GM18520 (cell line): ENCODE measurements around the gene PRXL2A.
"Not testable (repeated sequence)": the region's sequence is repeated elsewhere in the genome, so short reads cannot be mapped to it uniquely, and the experiment has no call there.

Source experiments
- ATAC-seq: cut with Tn5 transposase; IDR thresholded peaks from one replicate; pipeline ENCODE4 v1.9.1; 2021; ENCODE audit not compliant: unreplicated experiment

Gene PRXL2A

GRCh38 chr10:80473692-80474596 lies 65.6 kb downstream of the PRXL2A start:
- ATAC-seq, result no peak

- no peak for ATAC-seq
Measured at GRCh38 chr10:80474597-80474910, 66.2 kb downstream of the PRXL2A start.

GRCh38 chr10:80474941-80475340 lies 66.6 kb downstream of the PRXL2A start:
- no peak for ATAC-seq

DNA sequence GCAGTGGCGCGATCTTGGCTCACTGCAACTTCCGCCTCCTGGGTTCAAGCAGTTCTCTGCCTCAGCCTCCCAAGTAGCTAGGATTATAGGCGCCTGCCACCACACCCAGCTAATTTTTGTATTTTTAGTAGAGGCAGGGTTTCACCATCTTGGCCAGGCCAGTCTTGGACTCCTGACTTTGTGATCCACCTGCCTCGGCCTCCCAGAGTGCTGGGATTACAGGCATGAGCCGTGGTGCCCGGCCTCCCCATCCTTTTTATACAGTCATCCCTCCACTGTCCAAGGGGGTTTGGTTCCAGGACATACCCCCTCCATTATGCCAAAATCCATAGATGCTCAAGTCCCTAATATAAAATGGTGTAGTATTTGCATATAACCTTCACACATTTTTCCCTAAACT lies 67.3 kb downstream of the PRXL2A start:
- ATAC-seq, result not testable (repeated sequence)

DNA sequence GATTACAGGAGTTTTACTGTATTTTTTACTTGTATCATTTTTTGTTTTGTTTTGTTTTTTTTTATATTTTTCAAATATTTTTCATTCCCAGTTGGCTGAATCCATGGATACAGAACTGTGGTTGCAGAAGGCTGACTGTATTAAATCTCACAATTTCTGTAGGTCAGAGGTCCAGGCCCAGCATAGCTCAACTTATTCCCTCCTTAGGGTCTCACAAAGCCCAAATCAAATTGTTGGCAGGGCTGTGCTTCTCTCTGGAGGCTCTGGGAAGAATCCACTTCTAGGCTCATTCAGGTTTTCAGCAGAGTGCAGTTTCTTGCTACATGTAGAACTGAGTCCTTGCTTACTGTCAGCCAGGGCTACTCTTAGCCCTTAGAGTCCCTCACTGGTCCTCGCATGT lies 68.3 kb downstream of the PRXL2A start:
- ATAC-seq, result no peak

GRCh38 chr10:80477813-80478212 lies 69.5 kb downstream of the PRXL2A start:
- ATAC-seq, result no peak

DNA sequence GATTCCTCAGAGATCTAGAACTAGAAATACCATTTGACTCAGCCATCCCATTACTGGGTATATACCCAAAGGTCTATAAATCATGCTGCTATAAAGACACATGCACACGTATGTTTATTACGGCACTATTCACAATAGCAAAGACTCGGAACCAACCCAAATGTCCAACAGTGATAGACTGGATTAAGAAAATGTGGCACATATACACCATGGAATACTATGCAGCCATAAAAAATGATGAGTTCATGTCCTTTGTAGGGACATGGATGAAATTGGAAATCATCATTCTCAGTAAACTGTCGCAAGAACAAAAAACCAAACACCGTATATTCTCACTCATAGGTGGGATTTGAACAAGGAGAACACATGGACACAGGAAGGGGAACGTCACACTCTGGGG lies 72.0 kb downstream of the PRXL2A start:
- not testable (repeated sequence) for ATAC-seq

DNA sequence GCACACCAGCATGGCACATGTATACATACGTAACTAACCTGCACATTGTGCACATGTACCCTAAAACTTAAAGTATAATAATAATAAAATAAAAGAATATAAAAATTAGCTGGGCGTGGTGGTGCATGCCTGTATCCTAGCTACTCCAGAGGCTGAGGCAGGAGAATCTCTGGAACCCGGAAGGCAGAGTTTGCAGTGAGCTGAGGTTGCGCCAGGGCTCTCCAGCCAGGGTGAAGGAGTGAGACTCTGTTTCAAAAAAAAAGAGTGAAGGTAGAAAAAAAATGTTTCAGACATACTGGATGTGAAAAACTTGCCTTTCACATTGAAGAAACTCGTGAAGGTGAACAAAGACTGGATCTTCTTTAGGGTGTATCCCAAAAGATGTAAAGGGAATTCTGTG lies 72.5 kb downstream of the PRXL2A start:
- no peak for ATAC-seq

- no peak for ATAC-seq
Measured at GRCh38 chr10:80484243-80484642, 75.9 kb downstream of the PRXL2A start.

DNA sequence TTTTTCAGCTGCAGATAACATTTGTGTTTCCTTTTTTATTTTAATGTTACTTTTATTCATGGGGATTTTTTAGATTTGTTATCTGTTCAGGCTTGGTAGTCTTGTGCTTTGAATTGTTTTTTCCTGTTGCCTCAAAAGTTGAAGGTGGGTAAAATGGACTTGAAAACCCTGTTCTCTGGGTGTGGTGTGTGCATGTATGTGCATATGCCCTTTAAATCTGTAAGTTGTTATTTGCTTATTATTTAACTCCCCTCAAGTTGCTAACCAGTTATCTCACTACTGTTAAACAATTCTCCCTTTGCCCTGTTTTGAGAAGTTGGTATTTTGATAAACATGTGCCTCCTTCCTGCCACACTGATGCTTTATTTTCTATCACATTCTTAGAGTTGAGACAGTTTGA lies 76.3 kb downstream of the PRXL2A start:
- no peak for ATAC-seq

DNA sequence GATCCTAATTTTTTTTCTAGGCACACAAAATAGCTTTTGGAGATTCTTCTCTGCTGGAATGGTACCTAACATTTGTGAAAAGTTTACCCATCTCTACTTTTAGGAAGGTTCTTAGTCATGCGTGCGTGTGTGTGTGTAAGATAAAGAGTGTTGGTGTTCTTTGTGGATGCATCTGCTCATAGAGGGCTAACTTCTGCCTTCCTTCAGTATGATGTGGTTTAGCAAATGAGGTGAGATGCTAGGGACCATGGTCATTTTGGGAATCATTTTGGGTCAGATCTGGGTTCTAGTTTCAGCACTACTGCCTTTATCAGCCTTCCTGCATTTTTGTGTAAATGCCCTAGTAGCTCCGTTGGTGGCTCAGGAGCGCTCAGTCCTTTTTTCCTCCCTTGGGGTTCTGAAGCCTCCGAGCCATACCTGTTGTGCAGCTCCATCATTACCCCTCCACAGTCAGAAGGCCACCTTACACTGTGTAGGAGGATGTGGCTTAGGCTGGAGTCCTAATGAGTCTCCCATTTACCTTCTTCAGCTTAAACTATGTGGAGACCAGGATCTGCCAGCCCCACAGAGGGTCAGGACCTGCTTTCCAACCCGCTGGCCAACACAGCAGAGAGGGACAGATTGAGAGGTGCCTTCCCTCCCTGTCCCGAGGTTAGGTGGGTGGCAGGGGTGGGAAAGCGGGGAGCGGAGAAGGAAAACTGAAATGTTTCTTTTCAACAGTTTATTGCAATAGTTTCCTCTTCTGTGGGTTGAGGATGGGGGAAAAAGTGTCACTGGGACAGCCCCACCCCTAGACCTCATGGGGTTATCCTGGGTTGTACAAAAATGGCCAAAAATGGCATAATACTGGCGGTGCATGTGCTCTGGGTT lies 77.0 kb downstream of the PRXL2A start:
- no peak for ATAC-seq

GRCh38 chr10:80485946-80486764 lies 77.8 kb downstream of the PRXL2A start:
- no peak for ATAC-seq
